Measurements from ENCODE around the gene ACADVL.
A peak's percentile ranks its signal among the peaks of the same experiment; 100 is the strongest.

ACADVL gene

DNA sequence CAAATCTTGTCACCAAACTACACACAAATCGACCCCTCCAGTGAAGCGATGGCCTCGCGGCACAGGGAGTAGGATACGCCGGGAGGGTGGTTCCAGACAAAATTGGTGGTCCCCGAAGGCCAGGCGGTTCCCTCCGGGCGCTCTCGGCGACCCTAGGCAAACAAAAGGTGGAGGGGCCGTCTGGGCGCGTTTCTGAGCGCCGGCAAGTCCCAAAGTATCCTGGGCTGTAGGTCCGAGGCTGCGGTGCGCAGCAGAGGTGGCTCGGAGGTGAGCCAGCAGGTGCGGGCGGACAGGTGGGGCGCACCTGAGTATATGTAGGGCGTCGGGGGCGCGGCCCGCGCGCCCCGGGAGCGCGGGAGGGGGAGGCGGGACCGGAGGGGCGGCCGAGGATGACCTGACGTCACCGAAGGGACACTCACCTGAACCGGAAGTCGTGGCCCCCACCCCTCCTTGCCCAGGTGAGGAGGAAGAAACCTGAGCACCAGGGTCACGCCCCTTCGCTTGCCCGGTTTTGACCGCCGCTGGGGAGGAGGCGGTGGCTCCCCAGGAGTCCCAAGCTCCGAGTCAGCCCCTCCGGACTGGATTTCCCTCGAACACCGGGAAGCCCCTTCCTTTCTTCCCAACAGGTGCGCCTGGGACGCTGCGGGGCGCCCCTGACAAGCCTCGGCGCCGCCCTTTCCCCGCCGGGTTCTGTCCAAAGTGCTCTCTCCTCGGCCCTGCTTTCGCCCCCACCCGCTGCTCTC lies 42.6 kb downstream of the ACADVL start, which contains the start of gene CLDN7:
TSS of gene CLDN7 (minus strand) at position 287 of the 743 bp plus-strand sequence. CDS start 435 bp downstream, outside the sequence.
- Histone ChIP-seq H3K4me3 (ENCODE audit: low read length) (peak within 1 kb of the TSS; percentile 62), H3K9me2 (replicated peaks; ENCODE audit: control insufficient read depth, low read length) (no peaks in the 10 kb centered on the region), H3K4me2 (ENCODE audit: low read length) (peak within 1 kb of the TSS; percentile 87), H3F3A (ENCODE audit: control insufficient read depth, insufficient read depth) (peaks cover 6% of the 10 kb centered on the region; the same call in 1 of the 2 replicates), H4K20me1 (ENCODE audit: control insufficient read depth, insufficient read depth, low read depth, low read length) (no peaks in the 10 kb centered on the region), H3K27ac (ENCODE audit: low read depth, low read length) (no peak within 1 kb of the TSS), H3K9me3 (ENCODE audit: control insufficient read depth, insufficient read depth, low read length) (no peaks in the 10 kb centered on the region), H3K27me3 (ENCODE audit: control insufficient read depth, low read length) (peaks cover 32% of the 10 kb centered on the region), H3K4me1 (ENCODE audit: control insufficient read depth, low read length) (peaks cover 31% of the 10 kb centered on the region), H3K36me3 (ENCODE audit: control insufficient read depth, low read length) (peaks cover 18% of the 10 kb centered on the region), H3K79me2 (ENCODE audit: control insufficient read depth, low read length) (no peaks in the 10 kb centered on the region)
- TF ChIP-seq, protein P1, sequence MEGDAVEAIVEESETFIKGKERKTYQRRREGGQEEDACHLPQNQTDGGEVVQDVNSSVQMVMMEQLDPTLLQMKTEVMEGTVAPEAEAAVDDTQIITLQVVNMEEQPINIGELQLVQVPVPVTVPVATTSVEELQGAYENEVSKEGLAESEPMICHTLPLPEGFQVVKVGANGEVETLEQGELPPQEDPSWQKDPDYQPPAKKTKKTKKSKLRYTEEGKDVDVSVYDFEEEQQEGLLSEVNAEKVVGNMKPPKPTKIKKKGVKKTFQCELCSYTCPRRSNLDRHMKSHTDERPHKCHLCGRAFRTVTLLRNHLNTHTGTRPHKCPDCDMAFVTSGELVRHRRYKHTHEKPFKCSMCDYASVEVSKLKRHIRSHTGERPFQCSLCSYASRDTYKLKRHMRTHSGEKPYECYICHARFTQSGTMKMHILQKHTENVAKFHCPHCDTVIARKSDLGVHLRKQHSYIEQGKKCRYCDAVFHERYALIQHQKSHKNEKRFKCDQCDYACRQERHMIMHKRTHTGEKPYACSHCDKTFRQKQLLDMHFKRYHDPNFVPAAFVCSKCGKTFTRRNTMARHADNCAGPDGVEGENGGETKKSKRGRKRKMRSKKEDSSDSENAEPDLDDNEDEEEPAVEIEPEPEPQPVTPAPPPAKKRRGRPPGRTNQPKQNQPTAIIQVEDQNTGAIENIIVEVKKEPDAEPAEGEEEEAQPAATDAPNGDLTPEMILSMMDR (IDR thresholded peaks at IDR 0.05; ENCODE audit: low read depth, low read length, poor library complexity, severe bottlenecking): no peak
- no peak for TF ChIP-seq EZH2phosphoT487 (IDR thresholded peaks at IDR 0.05; ENCODE audit: borderline replicate concordance, low read length)

DNA sequence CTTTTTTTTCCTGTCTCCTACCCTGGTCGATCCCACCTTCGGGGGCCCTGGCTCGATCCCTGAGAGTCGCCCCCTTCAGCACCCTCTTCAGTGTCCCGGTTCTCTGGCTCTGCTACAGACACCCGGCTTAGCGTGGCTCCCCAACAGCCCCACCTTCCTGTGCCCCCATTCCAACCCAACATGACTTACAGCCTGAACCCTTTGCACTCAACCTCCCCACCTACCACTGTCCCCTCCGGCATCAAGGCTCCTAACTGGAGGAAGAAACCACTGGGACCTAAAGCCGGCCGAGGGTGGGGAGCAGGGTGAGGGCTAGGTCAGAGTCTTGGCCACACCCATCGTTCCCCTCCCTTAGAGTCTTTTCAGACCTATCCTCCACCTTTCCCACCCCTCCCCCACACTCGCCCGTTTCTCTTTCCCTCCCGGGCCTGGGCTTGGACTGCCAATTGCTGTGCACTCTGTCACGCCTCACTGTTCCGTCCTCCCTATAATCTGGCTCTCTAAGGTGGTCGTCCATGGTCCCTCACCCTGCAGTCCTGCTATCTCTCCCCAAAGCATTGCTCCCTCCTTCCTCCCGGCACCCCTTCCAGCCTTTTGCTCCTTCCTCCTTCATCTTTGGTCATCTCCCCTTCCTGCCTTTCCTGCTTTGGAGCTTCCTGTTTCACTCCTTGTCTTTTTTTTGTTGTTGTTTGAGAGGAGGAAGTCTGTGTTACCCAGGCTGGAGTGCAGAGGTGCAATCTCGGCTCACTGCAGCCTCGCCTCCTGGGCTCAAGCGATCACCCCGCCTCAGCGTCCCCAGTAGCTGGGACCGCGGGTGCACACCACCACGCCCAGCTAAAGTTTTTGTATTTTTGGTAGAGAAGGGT lies 43.4 kb downstream of the ACADVL start:
- Histone ChIP-seq H3K36me3 (ENCODE audit: control insufficient read depth, low read length) (peaks cover 16% of the 10 kb centered on the region), H3K27ac (ENCODE audit: low read depth, low read length) (no peak overlapping the region), H3F3A (ENCODE audit: control insufficient read depth, insufficient read depth) (peaks cover 6% of the 10 kb centered on the region; the same call in 1 of the 2 replicates), H3K4me2 (ENCODE audit: low read length) (peak overlapping the region; percentile 87), H3K9me2 (replicated peaks; ENCODE audit: control insufficient read depth, low read length) (no peaks in the 10 kb centered on the region), H3K4me3 (ENCODE audit: low read length) (peak overlapping the region; percentile 62), H3K4me1 (ENCODE audit: control insufficient read depth, low read length) (peaks cover 31% of the 10 kb centered on the region), H3K79me2 (ENCODE audit: control insufficient read depth, low read length) (no peaks in the 10 kb centered on the region), H3K27me3 (ENCODE audit: control insufficient read depth, low read length) (peaks cover 32% of the 10 kb centered on the region), H3K9me3 (ENCODE audit: control insufficient read depth, insufficient read depth, low read length) (no peaks in the 10 kb centered on the region), H4K20me1 (ENCODE audit: control insufficient read depth, insufficient read depth, low read depth, low read length) (no peaks in the 10 kb centered on the region)
- TF ChIP-seq, protein P1 (IDR thresholded peaks at IDR 0.05; ENCODE audit: low read depth, low read length, poor library complexity, severe bottlenecking): no peak
- TF ChIP-seq EZH2phosphoT487 (IDR thresholded peaks at IDR 0.05; ENCODE audit: borderline replicate concordance, low read length): no peak

DNA sequence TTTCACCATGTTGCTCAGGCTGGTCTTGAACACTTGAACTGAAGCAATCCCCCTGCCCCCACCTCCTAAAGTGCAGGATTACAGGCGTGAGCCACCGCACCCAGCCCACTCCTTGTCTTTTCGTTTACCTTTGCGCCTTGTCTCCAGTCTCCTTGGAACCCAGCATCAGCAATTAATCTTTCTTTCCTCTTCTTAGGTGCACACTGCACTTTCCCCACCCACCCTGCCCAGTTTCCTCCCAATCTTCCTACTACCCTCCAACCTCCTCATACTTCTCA lies 44.0 kb downstream of the ACADVL start:
- Histone ChIP-seq H3K9me3 (ENCODE audit: control insufficient read depth, insufficient read depth, low read length) (no peaks in the 10 kb centered on the region), H3K36me3 (ENCODE audit: control insufficient read depth, low read length) (peaks cover 12% of the 10 kb centered on the region), H3K27ac (ENCODE audit: low read depth, low read length) (no peak overlapping the region), H3K79me2 (ENCODE audit: control insufficient read depth, low read length) (no peaks in the 10 kb centered on the region), H3K4me3 (ENCODE audit: low read length) (peak overlapping the region; percentile 62), H3K4me2 (ENCODE audit: low read length) (peak overlapping the region; percentile 87), H3K27me3 (ENCODE audit: control insufficient read depth, low read length) (peaks cover 32% of the 10 kb centered on the region), H3F3A (ENCODE audit: control insufficient read depth, insufficient read depth) (peaks cover 6% of the 10 kb centered on the region; the same call in 1 of the 2 replicates), H3K9me2 (replicated peaks; ENCODE audit: control insufficient read depth, low read length) (no peaks in the 10 kb centered on the region), H4K20me1 (ENCODE audit: control insufficient read depth, insufficient read depth, low read depth, low read length) (no peaks in the 10 kb centered on the region), H3K4me1 (ENCODE audit: control insufficient read depth, low read length) (peaks cover 31% of the 10 kb centered on the region)
- TF ChIP-seq EZH2phosphoT487 (IDR thresholded peaks at IDR 0.05; ENCODE audit: borderline replicate concordance, low read length): no peak
- TF ChIP-seq, protein P1 (IDR thresholded peaks at IDR 0.05; ENCODE audit: low read depth, low read length, poor library complexity, severe bottlenecking): no peak

Data from DOHH2 (cell line).